HepG2 (cell line): ENCODE results near the gene C11orf86. TPM values are rescaled to one million over a fixed set of nuclear protein-coding genes. Genes with fewer than 3 reads are reported as not detected.

Experiments used
- BRCA1 ChIP-seq: sonication (generic); formaldehyde crosslinking; IDR thresholded peaks from 2 replicates; pipeline ENCODE4 v1.4.0; 2020; ENCODE audit warnings: missing genetic modification reagents
- CENPT ChIP-seq: sonication (generic); formaldehyde crosslinking; IDR thresholded peaks from 2 replicates; pipeline ENCODE4 v1.8.0; 2022; ENCODE audit warnings: low read depth, mild to moderate bottlenecking, moderate library complexity, missing genetic modification reagents
- FOSL2 ChIP-seq: sonication (generic); formaldehyde crosslinking; IDR thresholded peaks from 2 replicates; pipeline ENCODE4 v1.4.0; 2020; ENCODE audit warnings: missing genetic modification reagents
- FOXO1 ChIP-seq: sonication (generic); formaldehyde crosslinking; IDR thresholded peaks from 2 replicates; pipeline ENCODE4 v1.4.0; 2020; ENCODE audit warnings: missing genetic modification reagents
- KLF13 ChIP-seq: sonication (generic); formaldehyde crosslinking; IDR thresholded peaks from 2 replicates; pipeline ENCODE4 v1.4.0; 2020; ENCODE audit warnings: mild to moderate bottlenecking, missing genetic modification reagents
- LCORL ChIP-seq, 2 experiments: fragments of 450-650 bp in 1 of 2; sonication (generic) in 1 of 2; formaldehyde crosslinking in 1 of 2; IDR thresholded peaks; 2 replicates each; pipeline versions ENCODE4 v1.5.0 to v1.6.1; 2017 to 2020; ENCODE audit warnings: antibody characterized with exemption in 1 of 2, missing genetic modification reagents in 1 of 2
- NR2F6 ChIP-seq, 2 experiments: IDR thresholded peaks; 2 replicates each; pipeline ENCODE4 v1.6.1; 2016; ENCODE audit warnings: antibody characterized with exemption in 1 of 2, mild to moderate bottlenecking in 1 of 2
- POLR2G ChIP-seq: fragments of 200-400 bp; formaldehyde crosslinking; IDR thresholded peaks from 2 replicates; pipeline ENCODE4 v1.6.1; 2018; ENCODE audit warnings: mild to moderate bottlenecking, low read depth, low read length, moderate library complexity
- RAD21 ChIP-seq: fragments of 450-650 bp; formaldehyde crosslinking; IDR thresholded peaks from 2 replicates; pipeline ENCODE4 v1.5.0; 2020; ENCODE audit warnings: mild to moderate bottlenecking
- RBFOX2 ChIP-seq: fragments of 200-400 bp; formaldehyde crosslinking; IDR thresholded peaks from 2 replicates; pipeline ENCODE4 v1.6.1; 2017; ENCODE audit warnings: low read depth, mild to moderate bottlenecking, low read length
- RFX3 ChIP-seq: IDR thresholded peaks from 2 replicates; pipeline ENCODE4 v1.6.1; 2016; ENCODE audit warnings: missing biosample characterization, missing genetic modification reagents
- RXRA ChIP-seq: sonication (generic); formaldehyde crosslinking; IDR thresholded peaks from 2 replicates; pipeline ENCODE4 v1.5.1; 2020; ENCODE audit warnings: missing genetic modification reagents
- RXRB ChIP-seq: IDR thresholded peaks from 2 replicates; pipeline ENCODE4 v1.6.1; 2016; ENCODE audit warnings: borderline replicate concordance, missing genetic modification reagents, missing compliant biosample characterization
- SP2 ChIP-seq: sonication (generic); formaldehyde crosslinking; IDR thresholded peaks from 2 replicates; pipeline ENCODE4 v1.5.1; 2020; ENCODE audit warnings: mild to moderate bottlenecking, missing genetic modification reagents
- SP5 ChIP-seq: IDR thresholded peaks from 2 replicates; pipeline ENCODE4 v1.6.1; 2016; ENCODE audit warnings: low read depth, borderline replicate concordance
- TMF1 ChIP-seq: sonication (generic); formaldehyde crosslinking; IDR thresholded peaks from 2 replicates; pipeline ENCODE4 v1.8.1; 2022; ENCODE audit warnings: low read depth, missing genetic modification reagents
- TRIM24 ChIP-seq: sonication (generic); formaldehyde crosslinking; IDR thresholded peaks from 2 replicates; pipeline ENCODE4 v1.8.0; 2022; ENCODE audit warnings: mild to moderate bottlenecking, missing genetic modification reagents
- XBP1 ChIP-seq: sonication (generic); formaldehyde crosslinking; IDR thresholded peaks from 2 replicates; pipeline ENCODE4 v1.5.0; 2020; ENCODE audit warnings: missing genetic modification reagents
- ZNF205 ChIP-seq: IDR thresholded peaks from 2 replicates; pipeline ENCODE4 v1.6.1; 2018; ENCODE audit warnings: missing biosample characterization, missing genetic modification reagents
- ZNF282 ChIP-seq: fragments of 450-650 bp; IDR thresholded peaks from 2 replicates; pipeline ENCODE4 v1.6.1; 2018; ENCODE audit not compliant: partially characterized antibody
- ZNF431 ChIP-seq: sonication (generic); formaldehyde crosslinking; IDR thresholded peaks from 2 replicates; pipeline ENCODE4 v1.9.0; 2022; ENCODE audit warnings: missing genetic modification reagents, low read depth, mild to moderate bottlenecking, borderline replicate concordance
- ZNF44 ChIP-seq: sonication (generic); formaldehyde crosslinking; IDR thresholded peaks from 2 replicates; pipeline ENCODE4 v1.5.1; 2020; ENCODE audit warnings: mild to moderate bottlenecking, missing genetic modification reagents
- polyA plus RNA-seq, 8 experiments: library from polyadenylated mRNA; depleted of rRNA in 3 of 8; stranded (reverse) in 7 of 8; unstranded in 1 of 8; fragments of >200 nt; fragmentation: Illumina TruSeq in 4 of 8; extraction: Trizol in 4 of 8; gene quantifications; 2 replicates each; pipeline versions ENCODE4 v1.2.1 to v1.2.3, GENCODE V29; 2011 to 2016; ENCODE audit warnings: low read depth in 4 of 8, missing spikeins in 1 of 8, mixed read lengths in 1 of 8; ENCODE audit not compliant: insufficient read depth in 1 of 8
- total RNA-seq, 5 experiments: library from RNA; depleted of rRNA; stranded (reverse); fragments of >200 nt; fragmentation: Illumina TruSeq; extraction: Trizol; gene quantifications; 2 replicates each; pipeline ENCODE4 v1.2.3, GENCODE V29; 2016; ENCODE audit warnings: low read depth in 1 of 5
- TF ChIP-seq, protein P1 (sequence below): sonication (generic); IDR thresholded peaks from 2 replicates; pipeline ENCODE4 v1.6.1; 2016; ENCODE audit warnings: low read depth, borderline replicate concordance
- TF ChIP-seq, protein P2 (sequence below): sonication (generic); formaldehyde crosslinking; IDR thresholded peaks from 2 replicates; pipeline ENCODE4 v1.5.1; 2020; ENCODE audit warnings: missing genetic modification reagents, mild to moderate bottlenecking, borderline replicate concordance
- TF ChIP-seq, protein P3 (sequence below): sonication (generic); formaldehyde crosslinking; IDR thresholded peaks from 2 replicates; pipeline ENCODE4 v1.4.0; 2020; ENCODE audit warnings: mild to moderate bottlenecking, low read depth, missing genetic modification reagents
- TF ChIP-seq, protein P4 (sequence below): sonication (generic); formaldehyde crosslinking; IDR thresholded peaks from 2 replicates; pipeline ENCODE4 v1.5.0; 2020; ENCODE audit warnings: mild to moderate bottlenecking, missing genetic modification reagents
- TF ChIP-seq, protein P5 (sequence below): sonication (generic); formaldehyde crosslinking; conservative IDR thresholded peaks from 2 replicates; pipeline ENCODE4 v1.5.0; 2020; ENCODE audit warnings: missing genetic modification reagents

Gene C11orf86
- total and polyA plus RNA-seq, 2 of the 13 experiments (the other 11 are each of a cell fraction or from before 2014, with no cell fraction given) = 0.11 to 0.18 TPM

DNA sequence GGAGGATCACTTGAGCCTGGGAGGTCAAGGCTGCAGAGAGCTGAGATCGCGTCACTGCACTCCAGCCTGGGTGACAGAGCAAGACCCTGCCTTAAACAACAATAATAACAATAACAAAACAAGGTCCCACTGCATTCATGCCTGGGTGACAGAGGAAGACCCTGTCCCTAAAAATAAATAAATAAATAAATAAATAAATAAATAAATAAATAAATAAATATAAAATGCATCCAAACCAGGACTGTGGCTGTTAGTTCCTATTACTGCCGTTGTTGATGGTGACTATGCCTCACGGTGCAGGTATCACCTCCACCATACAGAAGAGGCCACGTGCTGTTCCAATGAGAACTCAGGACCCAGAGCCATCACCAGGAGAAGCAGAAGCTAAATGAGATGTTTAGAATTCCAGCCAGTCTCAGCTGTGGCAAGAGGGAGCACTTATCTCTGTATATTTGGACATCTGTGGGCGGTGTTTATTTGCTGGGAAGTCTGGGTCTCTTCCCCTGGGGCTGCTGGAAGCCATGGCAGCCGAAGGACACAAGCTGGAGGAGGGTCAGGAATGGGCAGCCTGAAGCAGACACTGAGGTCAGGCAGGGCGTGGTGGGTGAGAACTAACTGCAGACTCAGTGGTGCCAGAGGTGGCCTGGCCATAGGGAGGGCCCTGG, 21.6 kb downstream of the C11orf86 start (continued):
- TF ChIP-seq SP5 (CRISPR knock-in tag) = peak; percentile 76
- no peak for TF ChIP-seq POLR2G
- peak; percentile 59; the same call in 1 of the 2 replicates for TF ChIP-seq RXRB (CRISPR knock-in tag)
- TF ChIP-seq, protein P1, sequence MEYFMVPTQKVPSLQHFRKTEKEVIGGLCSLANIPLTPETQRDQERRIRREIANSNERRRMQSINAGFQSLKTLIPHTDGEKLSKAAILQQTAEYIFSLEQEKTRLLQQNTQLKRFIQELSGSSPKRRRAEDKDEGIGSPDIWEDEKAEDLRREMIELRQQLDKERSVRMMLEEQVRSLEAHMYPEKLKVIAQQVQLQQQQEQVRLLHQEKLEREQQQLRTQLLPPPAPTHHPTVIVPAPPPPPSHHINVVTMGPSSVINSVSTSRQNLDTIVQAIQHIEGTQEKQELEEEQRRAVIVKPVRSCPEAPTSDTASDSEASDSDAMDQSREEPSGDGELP = peak; percentile 85
- TF ChIP-seq TRIM24 (CRISPR knock-in tag) = no peak
- TF ChIP-seq ZNF431 (CRISPR knock-in tag) = no peak
- peak; percentile 24; the same call in 1 of the 2 replicates for TF ChIP-seq RXRA (CRISPR knock-in tag)
- no peak for TF ChIP-seq ZNF282
- no peak for TF ChIP-seq TMF1
- no peak for TF ChIP-seq ZNF205
- TF ChIP-seq BRCA1 = no peak
- TF ChIP-seq, protein P2, sequence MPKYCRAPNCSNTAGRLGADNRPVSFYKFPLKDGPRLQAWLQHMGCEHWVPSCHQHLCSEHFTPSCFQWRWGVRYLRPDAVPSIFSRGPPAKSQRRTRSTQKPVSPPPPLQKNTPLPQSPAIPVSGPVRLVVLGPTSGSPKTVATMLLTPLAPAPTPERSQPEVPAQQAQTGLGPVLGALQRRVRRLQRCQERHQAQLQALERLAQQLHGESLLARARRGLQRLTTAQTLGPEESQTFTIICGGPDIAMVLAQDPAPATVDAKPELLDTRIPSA (CRISPR knock-in tag) = no peak
- TF ChIP-seq SP2 = no peak
- peak; percentile 32; the same call in 1 of the 2 replicates for TF ChIP-seq FOSL2 (CRISPR knock-in tag)
- TF ChIP-seq ZNF44 (CRISPR knock-in tag) = no peak
- no peak for TF ChIP-seq RFX3 (CRISPR knock-in tag)
- TF ChIP-seq, protein P3, sequence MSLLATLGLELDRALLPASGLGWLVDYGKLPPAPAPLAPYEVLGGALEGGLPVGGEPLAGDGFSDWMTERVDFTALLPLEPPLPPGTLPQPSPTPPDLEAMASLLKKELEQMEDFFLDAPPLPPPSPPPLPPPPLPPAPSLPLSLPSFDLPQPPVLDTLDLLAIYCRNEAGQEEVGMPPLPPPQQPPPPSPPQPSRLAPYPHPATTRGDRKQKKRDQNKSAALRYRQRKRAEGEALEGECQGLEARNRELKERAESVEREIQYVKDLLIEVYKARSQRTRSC = no peak
- no peak for TF ChIP-seq CENPT
- no peak; the same call in 1 of the 2 replicates for TF ChIP-seq FOXO1 (CRISPR knock-in tag)
- TF ChIP-seq, protein P4, sequence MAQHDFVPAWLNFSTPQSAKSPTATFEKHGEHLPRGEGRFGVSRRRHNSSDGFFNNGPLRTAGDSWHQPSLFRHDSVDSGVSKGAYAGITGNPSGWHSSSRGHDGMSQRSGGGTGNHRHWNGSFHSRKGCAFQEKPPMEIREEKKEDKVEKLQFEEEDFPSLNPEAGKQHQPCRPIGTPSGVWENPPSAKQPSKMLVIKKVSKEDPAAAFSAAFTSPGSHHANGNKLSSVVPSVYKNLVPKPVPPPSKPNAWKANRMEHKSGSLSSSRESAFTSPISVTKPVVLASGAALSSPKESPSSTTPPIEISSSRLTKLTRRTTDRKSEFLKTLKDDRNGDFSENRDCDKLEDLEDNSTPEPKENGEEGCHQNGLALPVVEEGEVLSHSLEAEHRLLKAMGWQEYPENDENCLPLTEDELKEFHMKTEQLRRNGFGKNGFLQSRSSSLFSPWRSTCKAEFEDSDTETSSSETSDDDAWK = no peak
- TF ChIP-seq XBP1 (CRISPR knock-in tag) = no peak
- TF ChIP-seq RBFOX2 = no peak
- TF ChIP-seq RAD21 (CRISPR knock-in tag) = no peak
- TF ChIP-seq, protein P5, sequence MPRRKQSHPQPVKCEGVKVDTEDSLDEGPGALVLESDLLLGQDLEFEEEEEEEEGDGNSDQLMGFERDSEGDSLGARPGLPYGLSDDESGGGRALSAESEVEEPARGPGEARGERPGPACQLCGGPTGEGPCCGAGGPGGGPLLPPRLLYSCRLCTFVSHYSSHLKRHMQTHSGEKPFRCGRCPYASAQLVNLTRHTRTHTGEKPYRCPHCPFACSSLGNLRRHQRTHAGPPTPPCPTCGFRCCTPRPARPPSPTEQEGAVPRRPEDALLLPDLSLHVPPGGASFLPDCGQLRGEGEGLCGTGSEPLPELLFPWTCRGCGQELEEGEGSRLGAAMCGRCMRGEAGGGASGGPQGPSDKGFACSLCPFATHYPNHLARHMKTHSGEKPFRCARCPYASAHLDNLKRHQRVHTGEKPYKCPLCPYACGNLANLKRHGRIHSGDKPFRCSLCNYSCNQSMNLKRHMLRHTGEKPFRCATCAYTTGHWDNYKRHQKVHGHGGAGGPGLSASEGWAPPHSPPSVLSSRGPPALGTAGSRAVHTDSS (CRISPR knock-in tag) = no peak
- peak; percentile 68 for TF ChIP-seq NR2F6 (IDR thresholded peaks at IDR 0.05)
- TF ChIP-seq NR2F6 (CRISPR knock-in tag; IDR thresholded peaks at IDR 0.05) = peak; percentile 67; the same call in 1 of the 2 replicates
- no peak for TF ChIP-seq LCORL (IDR thresholded peaks at IDR 0.05)
- TF ChIP-seq LCORL (CRISPR knock-in tag; IDR thresholded peaks at IDR 0.05) = 0 out of 2 replicates have a peak, but pooled peaks have one; percentile 46
- TF ChIP-seq KLF13 = no peak
